ENCODE measurements around the gene EEF1AKMT3.

The EEF1AKMT3 gene

GRCh38 chr12:57830393-57830792 lies 58.0 kb downstream of the EEF1AKMT3 start:
- no peak for DNase-seq (ENCODE audit: low read depth)
- no peak overlapping the region for H3K4me3 ChIP-seq (ENCODE audit: low read length)
- no peak for TF ChIP-seq CTCF (conservative IDR thresholded peaks at IDR 0.05; ENCODE audit: low read length)

Data from AG10803 (cell line).